Testis (tissue), 2 donors: Measurements from ENCODE around the gene DLX2.

Experiments used
- CTCF ChIP-seq, 3 experiments: fragments of 450-650 bp in 2 of 3; fragments of 200-600 bp in 1 of 3; sonication (generic) in 1 of 3; IDR thresholded peaks; one replicate each; pipeline ENCODE4 v1.5.1; 2016 to 2019; ENCODE audit warnings: antibody characterized with exemption in 3 of 3, mild to moderate bottlenecking in 2 of 3, moderate library complexity in 1 of 3
- POLR2A ChIP-seq: fragments of 450-650 bp; IDR thresholded peaks from one replicate; pipeline ENCODE4 v1.6.1; 2017; ENCODE audit warnings: antibody characterized with exemption, mild to moderate bottlenecking, moderate library complexity

DNA sequence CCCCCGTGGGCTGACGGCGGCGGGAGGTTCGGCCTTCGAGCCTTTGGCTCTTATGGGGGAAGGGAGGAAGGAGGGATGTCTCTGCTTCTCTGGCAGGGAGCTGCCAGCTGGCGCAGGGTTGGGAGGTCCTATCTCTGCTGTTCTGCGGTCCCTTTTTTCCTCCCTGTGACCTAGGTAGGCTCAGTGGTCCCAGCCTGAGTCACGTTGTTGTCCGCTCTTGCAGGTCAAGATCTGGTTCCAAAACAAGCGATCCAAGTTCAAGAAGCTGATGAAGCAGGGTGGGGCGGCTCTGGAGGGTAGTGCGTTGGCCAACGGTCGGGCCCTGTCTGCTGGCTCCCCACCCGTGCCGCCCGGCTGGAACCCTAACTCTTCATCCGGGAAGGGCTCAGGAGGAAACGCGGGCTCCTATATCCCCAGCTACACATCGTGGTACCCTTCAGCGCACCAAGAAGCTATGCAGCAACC, 14.9 kb downstream of the DLX2 start:
- no peak for TF ChIP-seq CTCF (IDR thresholded peaks at IDR 0.05)
- TF ChIP-seq POLR2A, result no peak
